NB4 (cell line): ENCODE results near the gene PTMA.
A peak's percentile ranks its signal among the peaks of the same experiment; 100 is the strongest.

ENCODE experiments used
- MAX ChIP-seq: IDR thresholded peaks from 2 replicates; pipeline ENCODE4 v1.6.1; 2011; ENCODE audit warnings: low read depth, low read length
- TF ChIP-seq, protein P1 (sequence below): IDR thresholded peaks from one replicate; pipeline ENCODE4 v1.5.1; 2012; ENCODE audit warnings: low read depth, low read length

DNA sequence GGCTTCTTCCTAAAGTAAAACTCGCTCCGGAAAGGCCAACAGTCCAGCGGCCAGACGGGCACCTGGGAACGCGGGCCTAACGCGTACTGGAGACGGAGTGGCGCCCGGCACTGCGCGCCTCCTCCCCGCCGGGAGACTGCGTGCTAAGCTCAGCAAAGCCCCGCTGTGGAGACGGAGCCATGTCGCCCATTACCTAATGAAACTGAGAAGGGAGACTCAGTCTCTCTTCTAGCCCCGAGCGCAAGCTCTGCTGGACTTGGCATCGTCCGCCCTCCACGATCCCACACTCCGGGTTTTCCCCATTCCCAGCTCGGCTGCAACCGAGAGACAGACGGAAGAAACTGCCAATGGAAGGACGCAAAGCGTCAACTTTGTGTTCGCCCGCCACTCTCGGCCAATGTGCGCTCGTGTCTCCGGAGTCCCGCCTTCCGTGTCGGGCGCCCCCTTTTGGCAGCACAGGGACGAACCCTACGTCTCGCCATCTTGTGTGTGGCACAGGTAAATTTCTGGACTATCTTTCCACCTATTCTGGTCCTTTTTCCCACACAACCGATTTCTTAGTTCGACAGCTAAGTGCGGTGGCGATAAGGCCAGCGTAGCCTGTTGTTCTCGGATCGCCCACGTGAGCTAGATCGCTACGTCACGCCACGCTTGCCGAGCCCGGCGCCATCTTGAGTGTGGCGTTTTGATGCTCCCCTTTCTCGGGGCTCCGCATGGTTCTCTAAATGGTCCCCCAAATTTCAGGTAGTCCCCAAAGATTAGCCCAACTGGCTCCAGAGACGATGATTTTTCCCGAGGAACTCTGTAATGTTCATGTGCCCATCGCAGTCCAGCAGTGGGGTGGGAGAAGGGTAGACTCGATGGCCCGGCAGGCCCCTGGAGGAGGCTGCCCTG is 1.3 kb upstream of the PTMA start:
- TF ChIP-seq, protein P1, sequence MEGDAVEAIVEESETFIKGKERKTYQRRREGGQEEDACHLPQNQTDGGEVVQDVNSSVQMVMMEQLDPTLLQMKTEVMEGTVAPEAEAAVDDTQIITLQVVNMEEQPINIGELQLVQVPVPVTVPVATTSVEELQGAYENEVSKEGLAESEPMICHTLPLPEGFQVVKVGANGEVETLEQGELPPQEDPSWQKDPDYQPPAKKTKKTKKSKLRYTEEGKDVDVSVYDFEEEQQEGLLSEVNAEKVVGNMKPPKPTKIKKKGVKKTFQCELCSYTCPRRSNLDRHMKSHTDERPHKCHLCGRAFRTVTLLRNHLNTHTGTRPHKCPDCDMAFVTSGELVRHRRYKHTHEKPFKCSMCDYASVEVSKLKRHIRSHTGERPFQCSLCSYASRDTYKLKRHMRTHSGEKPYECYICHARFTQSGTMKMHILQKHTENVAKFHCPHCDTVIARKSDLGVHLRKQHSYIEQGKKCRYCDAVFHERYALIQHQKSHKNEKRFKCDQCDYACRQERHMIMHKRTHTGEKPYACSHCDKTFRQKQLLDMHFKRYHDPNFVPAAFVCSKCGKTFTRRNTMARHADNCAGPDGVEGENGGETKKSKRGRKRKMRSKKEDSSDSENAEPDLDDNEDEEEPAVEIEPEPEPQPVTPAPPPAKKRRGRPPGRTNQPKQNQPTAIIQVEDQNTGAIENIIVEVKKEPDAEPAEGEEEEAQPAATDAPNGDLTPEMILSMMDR: peak; percentile 87
- peak; percentile 59 for TF ChIP-seq MAX
